Measurements from ENCODE around the gene SLC25A20.

Gene SLC25A20

GRCh38 chr3:48855681-48856447, 42.8 kb downstream of the SLC25A20 start:
- H3K9me3 ChIP-seq (replicated peaks; ENCODE audit: low read length): no peaks in the 10 kb centered on the region
- H3K9ac ChIP-seq (ENCODE audit: low read depth, low read length): no peak overlapping the region

DNA sequence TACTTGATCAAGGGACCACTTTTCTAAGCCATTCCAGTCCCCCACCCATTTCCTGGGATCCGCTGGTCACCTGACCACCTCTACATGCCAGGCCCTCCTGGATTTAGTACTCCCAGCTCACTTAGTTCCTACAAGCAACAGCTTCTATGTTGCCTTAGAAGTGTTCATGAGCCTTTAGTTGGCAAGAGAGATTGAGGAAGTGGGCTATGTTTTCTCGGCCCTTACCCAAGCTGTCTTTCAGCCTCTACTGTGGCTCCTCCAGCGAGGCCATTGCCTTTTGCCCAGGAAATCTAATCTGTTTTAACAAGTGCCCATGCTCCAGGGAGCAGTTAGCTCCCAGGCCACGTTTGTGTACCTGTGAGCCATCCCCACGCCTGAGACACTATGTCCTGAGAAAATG, 46.5 kb downstream of the SLC25A20 start:
- Histone ChIP-seq H3K9me3 (replicated peaks; ENCODE audit: low read length) (no peaks in the 10 kb centered on the region), H3K4me1 (ENCODE audit: control insufficient read depth, insufficient read depth, low read length) (peaks cover 7% of the 10 kb centered on the region), H3K27me3 (ENCODE audit: control insufficient read depth, insufficient read depth, low read length) (no peaks in the 10 kb centered on the region), H3K4me2 (ENCODE audit: low read length) (no peak overlapping the region), H3K4me3 (ENCODE audit: low read length) (no peak overlapping the region), H3K36me3 (ENCODE audit: insufficient read depth, low read length) (no peaks in the 10 kb centered on the region), H3K9ac (ENCODE audit: low read depth, low read length) (no peak overlapping the region)

More at GRCh38 chr3:48855681-48856447, 42.8 kb downstream of the SLC25A20 start:
- H3K4me3 ChIP-seq (ENCODE audit: low read length): no peak overlapping the region
- no peaks in the 10 kb centered on the region for H3K27me3 ChIP-seq (ENCODE audit: control insufficient read depth, insufficient read depth, low read length)
- peaks cover 7% of the 10 kb centered on the region for H3K36me3 ChIP-seq (ENCODE audit: insufficient read depth, low read length)
- H3K4me1 ChIP-seq (ENCODE audit: control insufficient read depth, insufficient read depth, low read length): no peaks in the 10 kb centered on the region
- no peak overlapping the region for H3K4me2 ChIP-seq (ENCODE audit: low read length)

GRCh38 chr3:48851407-48851806, 47.3 kb downstream of the SLC25A20 start:
- H3K9ac ChIP-seq (ENCODE audit: low read depth, low read length): no peak overlapping the region
- H3K9me3 ChIP-seq (replicated peaks; ENCODE audit: low read length): no peaks in the 10 kb centered on the region
- H3K36me3 ChIP-seq (ENCODE audit: insufficient read depth, low read length): no peaks in the 10 kb centered on the region
- no peak overlapping the region for H3K4me3 ChIP-seq (ENCODE audit: low read length)
- H3K4me1 ChIP-seq (ENCODE audit: control insufficient read depth, insufficient read depth, low read length): peaks cover 12% of the 10 kb centered on the region
- no peaks in the 10 kb centered on the region for H3K27me3 ChIP-seq (ENCODE audit: control insufficient read depth, insufficient read depth, low read length)
- no peak overlapping the region for H3K4me2 ChIP-seq (ENCODE audit: low read length)

GRCh38 chr3:48848816-48849515, 49.7 kb downstream of the SLC25A20 start:
- H3K27me3 ChIP-seq (ENCODE audit: control insufficient read depth, insufficient read depth, low read length): no peaks in the 10 kb centered on the region
- H3K4me3 ChIP-seq (ENCODE audit: low read length): no peak overlapping the region
- H3K4me2 ChIP-seq (ENCODE audit: low read length): no peak overlapping the region
- H3K9ac ChIP-seq (ENCODE audit: low read depth, low read length): no peak overlapping the region
- no peaks in the 10 kb centered on the region for H3K36me3 ChIP-seq (ENCODE audit: insufficient read depth, low read length)
- peaks cover 24% of the 10 kb centered on the region for H3K4me1 ChIP-seq (ENCODE audit: control insufficient read depth, insufficient read depth, low read length)
- no peaks in the 10 kb centered on the region for H3K9me3 ChIP-seq (replicated peaks; ENCODE audit: low read length)

- Histone ChIP-seq H3K9ac (ENCODE audit: low read depth, low read length) (peak within 1 kb of the TSS; percentile 88), H3K9me3 (replicated peaks; ENCODE audit: low read length) (no peaks in the 10 kb centered on the region), H3K27me3 (ENCODE audit: control insufficient read depth, insufficient read depth, low read length) (no peaks in the 10 kb centered on the region), H3K4me3 (ENCODE audit: low read length) (peak within 1 kb of the TSS; percentile 82), H3K4me2 (ENCODE audit: low read length) (peak within 1 kb of the TSS; percentile 97), H3K4me1 (ENCODE audit: control insufficient read depth, insufficient read depth, low read length) (peaks cover 24% of the 10 kb centered on the region), H3K36me3 (ENCODE audit: insufficient read depth, low read length) (no peaks in the 10 kb centered on the region)
Observed at GRCh38 chr3:48847504-48848423, 50.9 kb downstream of the SLC25A20 start, which contains the start of gene PRKAR2A. TSS of gene PRKAR2A (minus strand) at chr3:48847874. CDS start at chr3:48847596, 278 bp downstream.

DNA sequence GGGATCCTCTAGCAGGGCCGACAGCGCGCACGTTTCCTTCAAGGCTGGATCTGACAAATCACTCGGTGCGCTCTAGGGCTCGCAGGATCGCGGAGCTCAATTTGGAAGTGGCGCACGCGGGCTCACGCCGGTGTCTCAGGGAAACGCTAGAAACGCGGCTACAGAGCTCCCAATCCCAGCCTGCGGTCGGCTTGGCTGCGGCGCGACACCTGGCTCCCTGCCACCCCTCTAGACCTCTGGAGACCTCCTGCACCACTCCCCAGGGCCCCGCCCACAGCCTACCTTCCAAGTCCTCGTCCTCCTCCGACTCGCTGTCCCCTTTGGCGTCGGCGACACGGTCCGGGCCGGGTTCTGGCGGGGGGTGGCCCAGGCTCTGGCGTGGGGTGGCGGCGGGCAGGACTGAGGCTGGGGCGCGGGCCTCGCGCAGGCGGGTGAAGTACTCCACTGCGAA, 51.6 kb downstream of the SLC25A20 start:
- peaks cover 24% of the 10 kb centered on the region for H3K4me1 ChIP-seq (ENCODE audit: control insufficient read depth, insufficient read depth, low read length)
- H3K9ac ChIP-seq (ENCODE audit: low read depth, low read length): peak overlapping the region; percentile 88

GRCh38 chr3:48845170-48845569, 53.5 kb downstream of the SLC25A20 start:
- peak overlapping the region; percentile 39 for H3K4me3 ChIP-seq (ENCODE audit: low read length)
- H3K27me3 ChIP-seq (ENCODE audit: control insufficient read depth, insufficient read depth, low read length): no peaks in the 10 kb centered on the region
- H3K4me2 ChIP-seq (ENCODE audit: low read length): peak overlapping the region; percentile 97
- peaks cover 24% of the 10 kb centered on the region for H3K4me1 ChIP-seq (ENCODE audit: control insufficient read depth, insufficient read depth, low read length)
- no peaks in the 10 kb centered on the region for H3K36me3 ChIP-seq (ENCODE audit: insufficient read depth, low read length)
- H3K9ac ChIP-seq (ENCODE audit: low read depth, low read length): no peak overlapping the region
- no peaks in the 10 kb centered on the region for H3K9me3 ChIP-seq (replicated peaks; ENCODE audit: low read length)

More for the DNA sequence above, 51.6 kb downstream of the SLC25A20 start:
- Histone ChIP-seq H3K27me3 (ENCODE audit: control insufficient read depth, insufficient read depth, low read length) (no peaks in the 10 kb centered on the region), H3K4me2 (ENCODE audit: low read length) (peak overlapping the region; percentile 97), H3K36me3 (ENCODE audit: insufficient read depth, low read length) (no peaks in the 10 kb centered on the region), H3K4me3 (ENCODE audit: low read length) (peak overlapping the region; percentile 82), H3K9me3 (replicated peaks; ENCODE audit: low read length) (no peaks in the 10 kb centered on the region)

- no peak overlapping the region for H3K9ac ChIP-seq (ENCODE audit: low read depth, low read length)
- no peaks in the 10 kb centered on the region for H3K36me3 ChIP-seq (ENCODE audit: insufficient read depth, low read length)
- no peaks in the 10 kb centered on the region for H3K4me1 ChIP-seq (ENCODE audit: control insufficient read depth, insufficient read depth, low read length)
- H3K4me3 ChIP-seq (ENCODE audit: low read length): no peak overlapping the region
- H3K9me3 ChIP-seq (replicated peaks; ENCODE audit: low read length): no peaks in the 10 kb centered on the region
- no peaks in the 10 kb centered on the region for H3K27me3 ChIP-seq (ENCODE audit: control insufficient read depth, insufficient read depth, low read length)
- H3K4me2 ChIP-seq (ENCODE audit: low read length): no peak overlapping the region
Observed at GRCh38 chr3:48837163-48837562, 61.5 kb downstream of the SLC25A20 start.

DNA sequence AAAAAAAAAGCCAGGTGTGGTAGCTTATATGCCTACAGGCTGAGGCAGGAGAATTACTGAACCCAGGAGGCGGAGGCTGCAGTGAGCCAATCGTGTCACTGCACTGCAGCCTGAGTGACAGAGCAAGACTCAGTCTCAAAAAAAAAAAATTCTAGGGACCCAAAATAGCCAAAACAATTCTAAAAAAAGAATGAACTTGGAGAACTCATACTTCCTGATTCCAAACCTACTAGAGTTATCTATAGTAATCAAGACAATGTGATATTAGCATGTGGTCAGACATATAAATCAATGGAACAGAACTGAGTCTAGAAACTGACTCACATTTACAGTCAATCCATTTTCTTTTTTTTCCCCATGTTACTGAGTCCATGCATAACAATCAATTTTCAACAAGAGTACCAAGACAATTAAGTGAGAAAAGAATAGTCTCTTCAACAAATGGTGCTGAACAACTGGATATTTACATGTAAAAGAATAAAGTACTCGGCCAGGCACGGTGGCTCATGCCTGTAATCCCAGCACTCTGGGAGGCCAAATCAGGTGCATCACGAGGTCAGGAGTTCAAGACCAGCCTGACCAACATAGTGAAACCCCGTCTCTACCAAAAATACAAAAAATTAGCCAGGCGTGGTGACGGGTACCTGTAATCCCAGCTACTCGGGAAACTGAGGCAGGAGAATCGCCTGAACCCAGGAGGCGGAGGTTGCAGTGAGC, 62.9 kb downstream of the SLC25A20 start:
- Histone ChIP-seq H3K4me2 (ENCODE audit: low read length) (no peak overlapping the region), H3K9me3 (replicated peaks; ENCODE audit: low read length) (no peaks in the 10 kb centered on the region), H3K27me3 (ENCODE audit: control insufficient read depth, insufficient read depth, low read length) (no peaks in the 10 kb centered on the region), H3K4me1 (ENCODE audit: control insufficient read depth, insufficient read depth, low read length) (no peaks in the 10 kb centered on the region), H3K9ac (ENCODE audit: low read depth, low read length) (no peak overlapping the region), H3K4me3 (ENCODE audit: low read length) (no peak overlapping the region), H3K36me3 (ENCODE audit: insufficient read depth, low read length) (no peaks in the 10 kb centered on the region)

GRCh38 chr3:48832684-48833083, 66.0 kb downstream of the SLC25A20 start:
- Histone ChIP-seq H3K27me3 (ENCODE audit: control insufficient read depth, insufficient read depth, low read length) (no peaks in the 10 kb centered on the region), H3K36me3 (ENCODE audit: insufficient read depth, low read length) (no peaks in the 10 kb centered on the region), H3K4me3 (ENCODE audit: low read length) (no peak overlapping the region), H3K4me2 (ENCODE audit: low read length) (no peak overlapping the region), H3K9ac (ENCODE audit: low read depth, low read length) (no peak overlapping the region), H3K9me3 (replicated peaks; ENCODE audit: low read length) (no peaks in the 10 kb centered on the region), H3K4me1 (ENCODE audit: control insufficient read depth, insufficient read depth, low read length) (no peaks in the 10 kb centered on the region)
